WERI-Rb-1 (cell line): ENCODE measurements around the gene C10orf105.

Source experiments
- DNase-seq: peaks from one replicate; pipeline ENCODE4 v3.0.0-alpha.2; 2020
- H3K27ac ChIP-seq: fragments of 250-450 bp; sonication (Bioruptor Pico); 2 replicates; pipeline ENCODE4 v1.5.1; 2020; ENCODE audit warnings: mild to moderate bottlenecking, moderate library complexity
- H3K27me3 ChIP-seq: fragments of 250-450 bp; sonication (Bioruptor Pico); 2 replicates; pipeline ENCODE4 v1.5.1; 2021; ENCODE audit warnings: mild to moderate bottlenecking, low read depth, moderate library complexity; ENCODE audit not compliant: insufficient read depth, severe bottlenecking
- H3K36me3 ChIP-seq: fragments of 250-450 bp; sonication (Bioruptor Pico); 2 replicates; pipeline ENCODE4 v1.5.1; 2020; ENCODE audit warnings: mild to moderate bottlenecking, moderate library complexity
- H3K4me3 ChIP-seq: 2 replicates; pipeline ENCODE4 v1.5.1; 2011; ENCODE audit warnings: low read depth, mild to moderate bottlenecking, control low read depth, low read length
- H3K9me3 ChIP-seq: fragments of 250-450 bp; sonication (Bioruptor Pico); 2 replicates; pipeline ENCODE4 v1.5.1; 2021; ENCODE audit warnings: mild to moderate bottlenecking, moderate library complexity; ENCODE audit not compliant: severe bottlenecking
- CTCF ChIP-seq: IDR thresholded peaks from 2 replicates; pipeline ENCODE4 v1.5.1; 2011; ENCODE audit warnings: low read depth, mild to moderate bottlenecking, control low read depth, inconsistent platforms, low read length

C10orf105 gene

DNA sequence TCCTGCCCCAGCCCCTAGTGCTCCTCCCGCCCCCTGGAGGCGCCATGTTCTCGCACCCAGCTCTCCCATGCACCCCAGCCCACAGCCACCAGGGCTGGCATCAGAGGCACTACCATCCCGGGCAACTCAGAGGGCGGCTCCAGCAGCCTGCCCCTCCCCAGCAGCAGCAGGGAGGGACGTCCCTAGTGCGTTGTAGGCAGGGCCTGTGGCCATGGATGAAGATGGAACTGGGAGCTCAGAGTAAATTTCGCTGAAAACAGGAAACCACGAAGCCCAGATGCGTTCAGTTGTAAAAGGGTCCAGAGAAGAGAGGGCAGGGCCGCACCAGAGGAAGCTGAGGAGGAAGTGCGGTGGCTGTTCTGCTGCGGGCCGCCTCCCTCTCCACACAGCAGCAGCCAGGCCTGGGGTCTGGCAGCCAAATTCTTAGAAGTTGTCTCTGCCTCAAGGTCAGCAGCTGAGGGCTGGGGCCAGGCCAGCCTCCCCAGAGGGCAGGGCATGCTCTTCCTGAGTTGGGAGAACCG lies 29.2 kb upstream of the C10orf105 start:
- Histone ChIP-seq H3K9me3 (no peaks in the 10 kb centered on the region), H3K27ac (no peak overlapping the region), H3K4me3 (no peak overlapping the region), H3K36me3 (peaks cover 13% of the 10 kb centered on the region), H3K27me3 (no peaks in the 10 kb centered on the region)
- no peak for DNase-seq
- TF ChIP-seq CTCF = no peak

- TF ChIP-seq CTCF = no peak
- Histone ChIP-seq H3K27ac (no peak overlapping the region), H3K4me3 (no peak overlapping the region), H3K9me3 (no peaks in the 10 kb centered on the region), H3K36me3 (peaks cover 21% of the 10 kb centered on the region), H3K27me3 (no peaks in the 10 kb centered on the region)
- no peak for DNase-seq
Measured at GRCh38 chr10:71747551-71748523, 28.3 kb upstream of the C10orf105 start.

DNA sequence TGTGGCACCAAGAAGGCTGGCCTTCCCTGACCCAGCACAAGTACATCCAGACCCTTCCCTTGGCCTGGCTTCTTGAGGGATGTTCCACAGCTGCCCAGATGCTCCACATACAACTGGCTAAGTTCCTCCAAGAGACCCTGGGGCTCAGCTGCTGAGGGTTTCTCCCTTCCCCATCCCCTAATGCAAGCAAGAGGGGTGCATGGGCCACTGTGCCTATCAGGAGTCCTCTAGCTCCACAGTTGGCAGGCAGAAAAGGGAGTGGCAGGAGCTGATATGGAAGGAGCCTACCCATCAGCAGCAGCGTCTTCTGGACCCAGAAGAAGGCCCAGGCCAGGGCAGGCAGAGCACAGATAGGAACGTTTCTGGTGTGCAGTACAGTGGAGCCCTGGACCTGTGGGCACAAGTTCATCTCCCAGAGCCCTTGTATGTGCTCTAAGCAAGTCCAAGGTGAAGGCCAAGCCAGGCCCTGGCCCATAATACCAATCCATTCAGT lies 27.5 kb upstream of the C10orf105 start:
- no peak for TF ChIP-seq CTCF
- no peak overlapping the region for H3K27ac ChIP-seq

DNA sequence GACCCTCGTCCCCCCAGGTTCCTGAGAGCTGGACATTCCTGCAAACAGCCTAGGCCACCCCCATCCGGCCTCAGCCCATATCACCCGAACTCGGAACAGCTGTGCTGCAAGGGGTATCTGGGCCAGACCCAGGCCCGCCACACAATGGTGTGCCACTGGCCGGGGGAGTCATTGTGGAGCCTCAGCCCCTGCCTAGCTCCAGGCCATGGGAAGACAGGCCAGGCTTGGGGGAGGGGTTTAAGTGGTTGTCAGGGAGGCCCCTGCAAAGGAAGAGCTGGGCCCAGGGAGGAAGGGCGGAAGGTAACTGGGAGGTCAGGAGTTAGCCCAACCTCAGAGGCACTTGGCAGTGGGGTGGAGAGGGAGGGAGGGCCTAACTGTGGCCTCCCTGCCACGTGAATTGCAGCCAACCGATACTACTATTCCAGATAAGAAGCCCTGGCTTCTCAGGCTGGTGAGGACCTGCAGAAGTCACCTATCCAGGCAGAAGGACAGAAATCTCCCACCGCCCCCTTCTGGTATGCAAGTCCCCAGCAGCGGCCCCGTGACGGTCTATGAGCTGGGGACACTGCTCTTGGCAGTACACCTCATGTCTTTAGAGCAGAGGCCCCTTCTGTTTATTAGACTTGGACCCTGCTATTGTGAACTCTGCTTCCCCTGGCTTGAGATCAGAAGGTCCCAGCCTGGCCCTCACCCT lies 26.9 kb upstream of the C10orf105 start:
- peak; percentile 30 for DNase-seq
- no peaks in the 10 kb centered on the region for H3K9me3 ChIP-seq
- 0 out of 2 replicates have a peak, but pooled peaks have one; percentile 14 for TF ChIP-seq CTCF
- H3K4me3 ChIP-seq = no peak overlapping the region
- H3K27ac ChIP-seq = no peak overlapping the region
- H3K27me3 ChIP-seq = no peaks in the 10 kb centered on the region
- H3K36me3 ChIP-seq = peaks cover 34% of the 10 kb centered on the region

More for the DNA sequence above, 27.5 kb upstream of the C10orf105 start:
- DNase-seq = no peak
- H3K36me3 ChIP-seq = peaks cover 28% of the 10 kb centered on the region
- no peak overlapping the region for H3K4me3 ChIP-seq
- H3K27me3 ChIP-seq = no peaks in the 10 kb centered on the region
- no peaks in the 10 kb centered on the region for H3K9me3 ChIP-seq

DNA sequence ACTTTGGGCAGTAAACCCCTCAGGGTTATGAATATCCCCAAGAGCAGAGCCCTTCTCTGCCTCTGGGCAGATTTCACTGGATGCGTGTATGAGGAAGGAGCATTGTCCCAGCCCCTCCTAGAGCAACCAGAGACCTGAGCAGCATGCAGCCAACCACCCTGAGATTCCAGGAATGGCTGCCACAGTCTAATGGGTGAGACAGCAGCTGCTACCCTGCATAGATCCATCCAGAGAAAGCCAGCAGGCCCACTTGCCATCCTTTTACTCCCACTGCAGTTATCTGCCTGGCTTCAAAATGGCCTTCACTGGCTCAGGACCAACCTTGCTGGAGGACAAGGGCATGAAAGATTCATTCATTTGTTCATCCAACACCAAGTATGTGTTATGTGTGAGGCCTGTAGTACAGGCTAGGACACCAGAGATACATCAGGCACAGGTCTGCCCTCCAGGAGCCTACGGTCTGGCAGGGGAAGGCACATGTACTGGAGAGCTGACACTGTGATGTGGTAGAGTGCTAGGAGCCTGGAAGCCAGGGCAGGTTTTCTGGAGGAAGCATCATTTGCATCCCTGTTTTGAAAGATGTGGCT lies 26.2 kb upstream of the C10orf105 start:
- Histone ChIP-seq H3K27ac (no peak overlapping the region), H3K9me3 (no peaks in the 10 kb centered on the region), H3K4me3 (no peak overlapping the region), H3K36me3 (peaks cover 39% of the 10 kb centered on the region), H3K27me3 (no peaks in the 10 kb centered on the region)
- no peak for DNase-seq
- no peak for TF ChIP-seq CTCF
